ENCODE data around the gene TOR1AIP2. TPM values are rescaled to one million over a fixed set of nuclear protein-coding genes. Genes with fewer than 3 reads are reported as not detected.

TOR1AIP2 gene
- total and polyA plus RNA-seq, 10 of the 15 experiments (the other 5 are each of a cell fraction or from before 2014, with no cell fraction given): 5.3 to 38.9 (median 15.4) TPM

DNA sequence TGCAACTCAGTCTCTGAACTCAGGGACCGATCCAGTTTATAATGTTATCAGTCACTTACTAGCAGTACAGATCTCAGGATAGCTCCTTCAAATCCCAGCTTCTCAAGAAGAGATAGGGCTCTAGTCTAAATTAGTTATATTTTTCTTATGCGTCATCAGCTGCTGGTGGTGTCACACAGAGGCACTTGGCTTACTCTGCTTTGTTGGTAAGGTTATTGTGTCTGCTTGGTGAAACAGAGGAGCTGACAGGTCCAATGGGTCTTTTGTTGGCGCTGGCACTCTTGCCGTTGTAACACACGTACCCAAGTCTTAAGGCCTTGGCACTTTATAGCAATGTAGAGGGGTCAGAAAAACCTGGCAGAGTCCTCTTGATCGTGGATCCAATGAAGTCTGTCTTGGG lies 12.2 kb downstream of the TOR1AIP2 start:
- ChIA-PET SMC1A (ENCODE audit: uncharacterized antibody, unreplicated experiment) (interaction anchor here (1.0 to 2.5 kb wide), 6 partner anchors 10 to 314 kb away, joined by 3 to 8 read pairs (median 6); no protein-coding TSS in a partner anchor), POLR2A (no interaction called here), CTCF (interaction anchor here (1.0 to 7.1 kb wide), 6 partner anchors 10 to 315 kb away, joined by 3 to 91 read pairs (median 4); no protein-coding TSS in a partner anchor), RAD21 (ENCODE audit: unreplicated experiment) (interaction anchor here (2.2 kb wide), 1 partner anchor 314 kb away, joined by 9 read pairs; no protein-coding TSS in a partner anchor)
- H3K4me3 ChIP-seq: no peak overlapping the region
- H2AFZ ChIP-seq (ENCODE audit: control insufficient read depth, low read depth, low read length): no peak overlapping the region
- 100% methylated on average over 6 of the region's 6 CpGs for WGBS (ENCODE audit: insufficient coverage, insufficient replicate concordance, low lambda C conversion rate, missing lambda C conversion rate)
- peaks cover 2% of the 10 kb centered on the region; the same call in 1 of the 2 replicates for H3K79me2 ChIP-seq (ENCODE audit: control insufficient read depth, insufficient read depth, low read length)
- no peaks in the 10 kb centered on the region for H3K4me1 ChIP-seq (ENCODE audit: control insufficient read depth, insufficient read depth, low read length)
- no TSS peak for BruUV-seq (replicated peaks)
- H4K20me1 ChIP-seq (ENCODE audit: control insufficient read depth, insufficient read depth): no peaks in the 10 kb centered on the region
- H3K27me3 ChIP-seq (replicated peaks in 1 of 2; ENCODE audit: control insufficient read depth in 2 of 2, insufficient read depth in 2 of 2, low read length in 1 of 2): no peaks in the 10 kb centered on the region
- no peaks in the 10 kb centered on the region for H3K9me3 ChIP-seq (replicated peaks; ENCODE audit: control insufficient read depth, insufficient read depth, low read length)
- H3K36me3 ChIP-seq (ENCODE audit: control insufficient read depth in 2 of 2, insufficient read depth in 2 of 2, low read length in 1 of 2): peaks cover 1 to 25% of the 10 kb centered on the region in 2 experiments; a peak in 3 of 4 replicates
- no peak for FAIRE-seq
- no peak overlapping the region for H3K27ac ChIP-seq (ENCODE audit: control insufficient read depth, insufficient read depth)
- intact Hi-C loops (cut with micrococcal nuclease; ENCODE audit: unreplicated experiment): loop anchor here (5.0 kb wide), 1 partner anchor 167 kb away; no protein-coding TSS in a partner anchor
- TF ChIP-seq ESRRA (IDR thresholded peaks at IDR 0.05; ENCODE audit: low read length) (no peak), FOXK2 (IDR thresholded peaks at IDR 0.05) (no peak), RUNX3 (IDR thresholded peaks at IDR 0.05; ENCODE audit: low read length) (no peak), TCF7 (IDR thresholded peaks at IDR 0.05; ENCODE audit: borderline replicate concordance) (no peak), TBL1XR1 (IDR thresholded peaks at IDR 0.05; ENCODE audit: low read depth, low read length) (no peak), SREBF2 (IDR thresholded peaks at IDR 0.05; ENCODE audit: low read length) (no peak), SMC3 (IDR thresholded peaks at IDR 0.05; ENCODE audit: borderline replicate concordance, low read length) (no peak), MYC (IDR thresholded peaks at IDR 0.05; ENCODE audit: insufficient read depth, insufficient read length, insufficient replicate concordance, low read length, severe bottlenecking) (no peak), TARDBP (IDR thresholded peaks at IDR 0.05; ENCODE audit: borderline replicate concordance) (no peak), YY1 (IDR thresholded peaks at IDR 0.05; ENCODE audit: low read depth, low read length) (no peak), ATF7 (IDR thresholded peaks at IDR 0.05; ENCODE audit: low read depth) (no peak), NFYA (IDR thresholded peaks at IDR 0.05; ENCODE audit: borderline replicate concordance, low read depth, low read length) (no peak), SP1 (IDR thresholded peaks at IDR 0.05; ENCODE audit: low read depth, low read length) (no peak), SIN3A (IDR thresholded peaks at IDR 0.05; ENCODE audit: low read depth, low read length) (no peak)
- TF ChIP-seq, protein P1, sequence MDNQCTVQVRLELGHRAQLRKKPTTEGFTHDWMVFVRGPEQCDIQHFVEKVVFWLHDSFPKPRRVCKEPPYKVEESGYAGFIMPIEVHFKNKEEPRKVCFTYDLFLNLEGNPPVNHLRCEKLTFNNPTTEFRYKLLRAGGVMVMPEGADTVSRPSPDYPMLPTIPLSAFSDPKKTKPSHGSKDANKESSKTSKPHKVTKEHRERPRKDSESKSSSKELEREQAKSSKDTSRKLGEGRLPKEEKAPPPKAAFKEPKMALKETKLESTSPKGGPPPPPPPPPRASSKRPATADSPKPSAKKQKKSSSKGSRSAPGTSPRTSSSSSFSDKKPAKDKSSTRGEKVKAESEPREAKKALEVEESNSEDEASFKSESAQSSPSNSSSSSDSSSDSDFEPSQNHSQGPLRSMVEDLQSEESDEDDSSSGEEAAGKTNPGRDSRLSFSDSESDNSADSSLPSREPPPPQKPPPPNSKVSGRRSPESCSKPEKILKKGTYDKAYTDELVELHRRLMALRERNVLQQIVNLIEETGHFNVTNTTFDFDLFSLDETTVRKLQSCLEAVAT (IDR thresholded peaks at IDR 0.05): no peak
- TF ChIP-seq, protein P2, sequence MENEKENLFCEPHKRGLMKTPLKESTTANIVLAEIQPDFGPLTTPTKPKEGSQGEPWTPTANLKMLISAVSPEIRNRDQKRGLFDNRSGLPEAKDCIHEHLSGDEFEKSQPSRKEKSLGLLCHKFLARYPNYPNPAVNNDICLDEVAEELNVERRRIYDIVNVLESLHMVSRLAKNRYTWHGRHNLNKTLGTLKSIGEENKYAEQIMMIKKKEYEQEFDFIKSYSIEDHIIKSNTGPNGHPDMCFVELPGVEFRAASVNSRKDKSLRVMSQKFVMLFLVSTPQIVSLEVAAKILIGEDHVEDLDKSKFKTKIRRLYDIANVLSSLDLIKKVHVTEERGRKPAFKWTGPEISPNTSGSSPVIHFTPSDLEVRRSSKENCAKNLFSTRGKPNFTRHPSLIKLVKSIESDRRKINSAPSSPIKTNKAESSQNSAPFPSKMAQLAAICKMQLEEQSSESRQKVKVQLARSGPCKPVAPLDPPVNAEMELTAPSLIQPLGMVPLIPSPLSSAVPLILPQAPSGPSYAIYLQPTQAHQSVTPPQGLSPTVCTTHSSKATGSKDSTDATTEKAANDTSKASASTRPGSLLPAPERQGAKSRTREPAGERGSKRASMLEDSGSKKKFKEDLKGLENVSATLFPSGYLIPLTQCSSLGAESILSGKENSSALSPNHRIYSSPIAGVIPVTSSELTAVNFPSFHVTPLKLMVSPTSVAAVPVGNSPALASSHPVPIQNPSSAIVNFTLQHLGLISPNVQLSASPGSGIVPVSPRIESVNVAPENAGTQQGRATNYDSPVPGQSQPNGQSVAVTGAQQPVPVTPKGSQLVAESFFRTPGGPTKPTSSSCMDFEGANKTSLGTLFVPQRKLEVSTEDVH (IDR thresholded peaks at IDR 0.05; ENCODE audit: low read depth, partially characterized antibody): no peak
- TF ChIP-seq, protein P3, sequence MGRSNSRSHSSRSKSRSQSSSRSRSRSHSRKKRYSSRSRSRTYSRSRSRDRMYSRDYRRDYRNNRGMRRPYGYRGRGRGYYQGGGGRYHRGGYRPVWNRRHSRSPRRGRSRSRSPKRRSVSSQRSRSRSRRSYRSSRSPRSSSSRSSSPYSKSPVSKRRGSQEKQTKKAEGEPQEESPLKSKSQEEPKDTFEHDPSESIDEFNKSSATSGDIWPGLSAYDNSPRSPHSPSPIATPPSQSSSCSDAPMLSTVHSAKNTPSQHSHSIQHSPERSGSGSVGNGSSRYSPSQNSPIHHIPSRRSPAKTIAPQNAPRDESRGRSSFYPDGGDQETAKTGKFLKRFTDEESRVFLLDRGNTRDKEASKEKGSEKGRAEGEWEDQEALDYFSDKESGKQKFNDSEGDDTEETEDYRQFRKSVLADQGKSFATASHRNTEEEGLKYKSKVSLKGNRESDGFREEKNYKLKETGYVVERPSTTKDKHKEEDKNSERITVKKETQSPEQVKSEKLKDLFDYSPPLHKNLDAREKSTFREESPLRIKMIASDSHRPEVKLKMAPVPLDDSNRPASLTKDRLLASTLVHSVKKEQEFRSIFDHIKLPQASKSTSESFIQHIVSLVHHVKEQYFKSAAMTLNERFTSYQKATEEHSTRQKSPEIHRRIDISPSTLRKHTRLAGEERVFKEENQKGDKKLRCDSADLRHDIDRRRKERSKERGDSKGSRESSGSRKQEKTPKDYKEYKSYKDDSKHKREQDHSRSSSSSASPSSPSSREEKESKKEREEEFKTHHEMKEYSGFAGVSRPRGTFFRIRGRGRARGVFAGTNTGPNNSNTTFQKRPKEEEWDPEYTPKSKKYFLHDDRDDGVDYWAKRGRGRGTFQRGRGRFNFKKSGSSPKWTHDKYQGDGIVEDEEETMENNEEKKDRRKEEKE (IDR thresholded peaks at IDR 0.05): no peak
- no peak overlapping the region for H3K4me2 ChIP-seq (ENCODE audit: control insufficient read depth, insufficient read depth)
- ATAC-seq: no peak
- in situ Hi-C loops (cut with MboI): loop anchor here (25.0 kb wide), 1 partner anchor 622 kb away; no protein-coding TSS in a partner anchor
- no peak overlapping the region for H3K9ac ChIP-seq (ENCODE audit: control insufficient read depth, insufficient read depth, low read length)
- DNase-seq (ENCODE audit: low read depth, low spot score): no peak
